ENCODE measurements around the gene A3GALT2. TPM values are rescaled to one million over a fixed set of nuclear protein-coding genes. Genes with fewer than 3 reads are reported as not detected.

Gene A3GALT2
- total RNA-seq, 1 experiment from 2014 or later, result not detected

DNA sequence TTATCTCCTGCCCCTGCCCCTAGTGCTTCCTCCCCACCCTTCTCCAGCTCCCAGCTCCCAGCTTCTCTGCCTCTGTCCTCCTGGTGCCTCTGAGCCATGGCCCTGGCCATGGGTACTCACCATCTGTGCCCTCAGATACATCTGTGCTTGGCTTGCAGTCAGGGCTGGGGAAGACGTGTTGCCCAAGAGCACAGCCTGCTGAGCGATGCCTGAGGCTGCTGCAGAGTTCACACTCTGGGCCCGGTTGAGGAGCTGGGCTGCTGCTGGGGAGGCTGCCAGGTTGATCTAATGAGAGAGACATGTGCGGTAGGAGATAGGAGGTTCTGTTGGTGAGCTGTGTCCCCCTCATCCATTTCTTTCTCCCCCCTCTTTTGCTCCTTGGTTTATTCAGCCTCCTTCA is 49.4 kb upstream of the A3GALT2 start:
- Mint-ChIP-seq H3K36me3 (ENCODE audit: insufficient read depth in 1 of 3, low read depth in 3 of 3) (peaks cover 0 to 3% (median 0%) of the 10 kb centered on the region in 3 experiments; a peak in 1 of 7 replicates), H3K9me3 (peaks cover 0 to 2% of the 10 kb centered on the region in 2 experiments; a peak in 1 of 5 replicates), H3K27me3 (ENCODE audit: low read depth) (peaks cover 13% of the 10 kb centered on the region), H3K4me3 (no peak overlapping the region), H3K27ac (peak overlapping the region in 1 of 3 experiments; percentile 74; a peak in 1 of 7 replicates), H3K4me1 (peaks cover 15 to 27% of the 10 kb centered on the region in 2 experiments)
- H3K27me3 ChIP-seq (ENCODE audit: insufficient read depth, low read length), result no peaks in the 10 kb centered on the region
- H2AK5ac ChIP-seq (ENCODE audit: insufficient read length, low read length), result no peak overlapping the region
- no peak overlapping the region for H3K18ac ChIP-seq (ENCODE audit: insufficient read length, low read depth, low read length)
- no peak overlapping the region for H3K14ac ChIP-seq (ENCODE audit: insufficient read depth, low read length)
- H4K8ac ChIP-seq (replicated peaks; ENCODE audit: insufficient read length, low read depth, low read length), result no peak overlapping the region
- TF ChIP-seq CTCF (conservative IDR thresholded peaks at IDR 0.05), result no peak
- H2BK12ac ChIP-seq (ENCODE audit: insufficient read length, low read depth, low read length), result no peak overlapping the region
- no peaks in the 10 kb centered on the region for H4K20me1 ChIP-seq (ENCODE audit: control insufficient read depth, insufficient read depth, insufficient read length)
- no CpG with 5 or more reads among the region's 4 CpGs for WGBS (ENCODE audit: extremely low coverage, insufficient read length, low lambda C conversion rate)
- H3K56ac ChIP-seq (ENCODE audit: insufficient read length, low read depth, low read length), result no peak overlapping the region
- no peak overlapping the region for H3K4me2 ChIP-seq (ENCODE audit: insufficient read depth, insufficient read length, low read length)
- H3K79me2 ChIP-seq (ENCODE audit: insufficient read depth, low read length), result no peaks in the 10 kb centered on the region
- no peak overlapping the region for H3K27ac ChIP-seq (ENCODE audit: insufficient read length, low read depth, low read length)
- H3K4me1 ChIP-seq (ENCODE audit: insufficient read depth, low read length), result no peaks in the 10 kb centered on the region
- H4K91ac ChIP-seq (ENCODE audit: insufficient read length, low read depth, low read length), result no peak overlapping the region
- no peak overlapping the region for H4K5ac ChIP-seq (ENCODE audit: insufficient read length, low read depth, low read length)
- H2BK15ac ChIP-seq (ENCODE audit: low read depth, low read length), result no peak overlapping the region
- H3K9me3 ChIP-seq (ENCODE audit: control insufficient read depth, low read depth, low read length), result no peaks in the 10 kb centered on the region
- H2BK5ac ChIP-seq (ENCODE audit: insufficient read length, low read length), result no peak overlapping the region
- no peaks in the 10 kb centered on the region for H3K79me1 ChIP-seq (ENCODE audit: insufficient read depth, low read depth, low read length, poor library complexity, severe bottlenecking)
- no peak overlapping the region for H3K4ac ChIP-seq (ENCODE audit: low read depth, low read length)
- no peak for DNase-seq
- no peaks in the 10 kb centered on the region for H3K23me2 ChIP-seq (ENCODE audit: insufficient read length, low read depth, low read length, poor library complexity, severe bottlenecking)
- H2BK20ac ChIP-seq (ENCODE audit: low read depth, low read length, poor library complexity, severe bottlenecking), result no peak overlapping the region
- H3T11ph ChIP-seq (ENCODE audit: low read length), result no peak overlapping the region
- H2AFZ ChIP-seq (ENCODE audit: low read length), result no peak overlapping the region
- H3K9ac ChIP-seq (ENCODE audit: extremely low read depth, insufficient read length, low read length), result no peak overlapping the region
- no peak overlapping the region for H2BK120ac ChIP-seq (ENCODE audit: low read depth, low read length, poor library complexity, severe bottlenecking)
- H3K23ac ChIP-seq (ENCODE audit: insufficient read length, low read depth, low read length), result no peak overlapping the region

Measured in H9 (cell line).